Activated T-cell treated with anti-CD3 and anti-CD28 coated beads for 4 hours (primary cell): Measurements from ENCODE around the gene EFCAB10.
"Not testable (repeated sequence)": the region's sequence is repeated elsewhere in the genome, so short reads cannot be mapped to it uniquely, and the experiment has no call there.

Source experiments
- DNase-seq: peaks from one replicate; pipeline ENCODE4 v3.0.0-alpha.2; 2020

Gene EFCAB10

GRCh38 chr7:105581066-105581811 lies at the start of gene EFCAB10:
Gene EFCAB10, minus strand, starts transcription at chr7:105581493. Its CDS starts 30 bp downstream, at chr7:105581463.
- DNase-seq, result no peak

- DNase-seq, result no peak
Measured at GRCh38 chr7:105625986-105626385, 44.7 kb upstream of the EFCAB10 start.

- no peak for DNase-seq
Measured at GRCh38 chr7:105623906-105624305, 42.6 kb upstream of the EFCAB10 start.

GRCh38 chr7:105623378-105623777 lies 42.1 kb upstream of the EFCAB10 start:
- no peak for DNase-seq

GRCh38 chr7:105622106-105622731 lies 40.9 kb upstream of the EFCAB10 start:
- no peak for DNase-seq

- DNase-seq, result no peak
Measured at GRCh38 chr7:105621617-105622016, 40.3 kb upstream of the EFCAB10 start.

- no peak for DNase-seq
Measured at GRCh38 chr7:105621176-105621575, 39.9 kb upstream of the EFCAB10 start.

- DNase-seq, result no peak
Measured at GRCh38 chr7:105619590-105619989, 38.3 kb upstream of the EFCAB10 start.

GRCh38 chr7:105618016-105618296 lies 36.7 kb upstream of the EFCAB10 start:
- no peak for DNase-seq

- DNase-seq, result no peak
Measured at GRCh38 chr7:105617280-105618015, 36.2 kb upstream of the EFCAB10 start.

GRCh38 chr7:105614341-105614840 lies 33.1 kb upstream of the EFCAB10 start:
- DNase-seq, result no peak

GRCh38 chr7:105613611-105614330 lies 32.5 kb upstream of the EFCAB10 start:
- DNase-seq, result no peak

GRCh38 chr7:105612806-105613205 lies 31.5 kb upstream of the EFCAB10 start:
- no peak for DNase-seq

GRCh38 chr7:105611856-105612775 lies 30.8 kb upstream of the EFCAB10 start:
- no peak for DNase-seq

GRCh38 chr7:105610165-105610930 lies 29.1 kb upstream of the EFCAB10 start:
- no peak for DNase-seq

GRCh38 chr7:105602325-105603305 lies 21.3 kb upstream of the EFCAB10 start:
- DNase-seq, result no peak

- no peak for DNase-seq
Measured at GRCh38 chr7:105600720-105601550, 19.6 kb upstream of the EFCAB10 start.

- no peak for DNase-seq
Measured at GRCh38 chr7:105599551-105599950, 18.3 kb upstream of the EFCAB10 start.

- DNase-seq, result not testable (repeated sequence)
Measured at GRCh38 chr7:105599080-105599479, 17.8 kb upstream of the EFCAB10 start.
